H1 (cell line): ENCODE data around the gene WSCD2. TPM values are rescaled to one million over a fixed set of nuclear protein-coding genes. Genes with fewer than 3 reads are reported as not detected.

Experiments used
- ATF3 ChIP-seq: IDR thresholded peaks from 2 replicates; pipeline ENCODE4 v1.6.1; 2011; ENCODE audit warnings: low read depth, mild to moderate bottlenecking, low read length; ENCODE audit not compliant: insufficient read depth
- CBX8 ChIP-seq: fragments of 300-800, 300-1000 bp; sonication (generic); IDR thresholded peaks from 2 replicates; pipeline ENCODE4 v1.7.1; 2016; ENCODE audit warnings: low read depth, low read length, borderline replicate concordance
- GTF2F1 ChIP-seq: IDR thresholded peaks from 2 replicates; pipeline ENCODE4 v1.6.1; 2012; ENCODE audit warnings: low read depth, low read length, improper control_type of control experiment, borderline replicate concordance
- NRF1 ChIP-seq: IDR thresholded peaks from 2 replicates; pipeline ENCODE4 v1.6.1; 2011; ENCODE audit warnings: mild to moderate bottlenecking, low read depth, low read length, improper control_type of control experiment
- ZNF274 ChIP-seq: IDR thresholded peaks from 2 replicates; pipeline ENCODE4 v1.7.0; 2012; ENCODE audit warnings: low read length, borderline replicate concordance; ENCODE audit errors: extremely low read depth
- polyA plus RNA-seq, 7 experiments: library from polyadenylated mRNA; depleted of rRNA in 3 of 7; stranded (reverse) in 5 of 7; unstranded in 2 of 7; fragments of >200 nt in 5 of 7; fragments of 200-250 nt in 2 of 7; gene quantifications; 1 replicate in 5 of 7; 2 replicates in 1 of 7; 4 replicates in 1 of 7; pipeline versions ENCODE4 v1.2.1 to v1.2.3, GENCODE V29; 2011 to 2013; ENCODE audit warnings: missing spikeins in 2 of 7, mixed read lengths in 2 of 7
- total RNA-seq: library from RNA; stranded (reverse); fragmentation: NEBNext Ultra II Directional; extraction: Animal tissue kit (Norgen Biotek cat#: 25700); gene quantifications from 2 replicates; pipeline ENCODE4 v1.2.1, GENCODE V29; 2021

The WSCD2 gene
- total and polyA plus RNA-seq, 2 of the 8 experiments (the other 6 are each of a cell fraction or from before 2014, with no cell fraction given), result 1.3 to 2.2 TPM

GRCh38 chr12:108257004-108257403 lies 127.9 kb downstream of the WSCD2 start (continued):
- TF ChIP-seq CBX8 (no peak), ATF3 (no peak), ZNF274 (no peak), GTF2F1 (no peak), NRF1 (no peak)
